Cerebellar nuclear complex (tissue), 1 donor: ENCODE measurements around the gene TAL1.
"Not testable (repeated sequence)": the region's sequence is repeated elsewhere in the genome, so short reads cannot be mapped to it uniquely, and the experiment has no call there.

Experiments used
- DNase-seq, 2 experiments: peaks; one replicate each; lab custom pipeline; 2025; lab: John Stamatoyannopoulos, UW

The TAL1 gene

GRCh38 chr1:47232187-47232874 is at the start of gene TAL1:
TAL1 (minus strand) TSS chr1:47232225; CDS start chr1:47225888, 6,337 bp downstream.
- DNase-seq: no peak

DNA sequence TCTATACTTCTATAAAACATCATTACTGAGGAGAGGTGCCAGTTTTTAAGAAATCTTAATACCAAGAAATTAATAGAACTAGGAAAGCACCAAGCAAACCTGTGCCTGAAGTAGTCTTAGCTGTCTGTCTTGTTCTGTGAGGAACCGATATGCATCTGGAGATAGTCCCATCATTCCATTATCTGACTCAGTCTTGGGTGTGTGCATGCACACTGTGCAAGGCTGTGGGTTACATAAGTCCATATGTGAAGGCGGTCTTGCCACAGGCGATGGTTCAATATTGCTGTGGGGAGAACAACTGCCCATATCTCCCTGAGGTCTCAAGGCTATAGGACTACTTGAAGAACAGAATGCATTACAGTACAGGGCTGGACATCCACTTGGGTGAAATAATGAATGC is 48.1 kb upstream of the TAL1 start:
- no peak for DNase-seq

- DNase-seq: no peak
Measured at GRCh38 chr1:47276850-47277249, 44.8 kb upstream of the TAL1 start.

DNA sequence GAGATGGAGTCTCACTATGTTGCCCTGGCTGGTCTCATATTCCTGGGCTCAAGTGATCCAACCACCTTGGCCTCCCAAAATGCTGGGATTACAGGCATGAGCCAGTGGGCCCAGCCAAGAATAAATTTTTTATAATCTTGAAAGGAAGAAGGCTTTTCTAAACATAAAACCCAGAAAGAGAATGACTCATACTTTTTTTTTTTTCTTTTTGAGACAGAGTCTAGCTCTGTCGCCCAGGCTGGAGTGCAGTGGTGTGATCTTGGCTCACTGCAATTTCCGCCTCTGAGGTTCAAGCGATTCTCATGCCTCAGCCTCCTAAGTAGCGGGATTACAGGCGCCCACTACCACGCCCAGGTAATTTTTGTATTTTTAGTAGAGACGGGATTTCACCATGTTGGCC is 43.8 kb upstream of the TAL1 start:
- DNase-seq: not testable (repeated sequence)

DNA sequence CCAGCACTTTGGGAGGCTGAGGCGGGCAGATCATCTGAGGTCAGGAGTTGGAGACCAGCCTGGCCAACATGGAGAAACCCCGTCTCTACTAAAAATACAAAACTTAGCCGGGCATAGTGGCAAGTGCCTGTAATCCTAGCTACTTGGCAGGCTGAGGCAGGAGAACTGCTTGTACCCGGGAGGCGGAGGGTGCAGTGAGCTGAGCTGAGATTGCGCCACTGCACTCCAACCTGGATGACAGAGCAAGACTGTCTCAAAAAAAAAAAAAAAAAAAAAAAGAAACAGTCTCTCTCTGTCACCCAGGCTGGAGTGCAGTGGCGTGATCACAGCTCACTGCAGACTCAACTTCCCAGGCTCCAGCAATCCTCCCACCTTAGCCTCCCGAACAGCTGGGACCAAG is 33.5 kb upstream of the TAL1 start:
- not testable (repeated sequence) for DNase-seq

- no peak for DNase-seq
Measured at GRCh38 chr1:47262787-47263413, 30.9 kb upstream of the TAL1 start.

DNA sequence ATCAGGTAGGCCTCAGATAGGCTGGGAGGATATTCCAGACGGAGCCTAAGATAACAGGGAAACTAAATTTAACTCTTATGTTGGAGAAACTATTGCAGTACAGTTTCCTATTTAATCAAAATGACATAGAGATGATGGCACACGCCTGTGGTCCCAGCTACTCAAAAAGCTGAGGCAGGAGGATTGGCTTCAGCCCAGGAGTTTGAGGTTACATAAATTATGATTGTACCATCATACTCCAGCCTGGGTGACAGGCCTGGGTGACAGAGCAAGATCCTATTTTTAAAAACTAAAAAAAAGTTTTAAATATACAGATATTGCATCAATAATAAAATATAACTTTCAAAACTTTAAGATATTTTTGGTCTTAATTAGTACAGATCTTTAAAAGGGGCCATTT is 25.2 kb upstream of the TAL1 start:
- no peak for DNase-seq

DNA sequence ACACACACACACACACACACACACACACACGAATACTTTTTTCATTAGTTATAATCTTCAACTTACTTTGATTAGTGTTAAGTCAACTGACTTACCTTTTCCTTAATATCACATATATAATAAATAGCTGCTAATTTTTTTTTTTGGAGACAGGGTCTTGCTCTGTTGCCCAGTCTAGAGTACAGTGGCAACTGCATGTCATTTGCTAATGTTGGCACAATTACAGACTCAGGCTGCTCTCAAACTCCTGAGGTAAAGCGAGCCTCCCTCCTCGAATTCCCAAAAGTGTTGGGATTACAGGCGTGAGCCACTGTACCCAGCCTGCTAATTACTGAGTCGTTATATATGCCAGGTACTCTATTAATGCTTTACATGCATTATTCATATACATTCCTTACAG is 20.8 kb upstream of the TAL1 start:
- DNase-seq: no peak

- DNase-seq: no peak
Measured at GRCh38 chr1:47252369-47252768, 20.3 kb upstream of the TAL1 start.

DNA sequence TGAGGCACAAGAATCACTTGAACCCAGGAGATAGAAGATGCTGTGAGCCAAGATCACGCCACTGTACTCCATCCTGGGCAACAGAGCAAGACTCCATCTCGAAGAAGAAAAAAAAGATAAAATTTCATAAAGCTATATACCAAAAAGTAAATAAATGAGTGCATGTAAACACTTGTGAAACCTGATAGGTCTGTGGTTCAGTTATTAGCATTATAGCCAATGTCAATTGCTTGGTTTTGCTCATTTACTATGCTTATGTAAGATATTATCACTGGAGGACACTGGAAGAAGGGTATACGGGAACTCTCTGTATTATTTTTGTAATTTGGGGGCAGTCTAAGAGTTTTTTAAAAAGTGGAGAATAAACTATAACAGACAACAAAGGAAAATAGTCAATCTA is 17.7 kb upstream of the TAL1 start:
- no peak for DNase-seq

DNA sequence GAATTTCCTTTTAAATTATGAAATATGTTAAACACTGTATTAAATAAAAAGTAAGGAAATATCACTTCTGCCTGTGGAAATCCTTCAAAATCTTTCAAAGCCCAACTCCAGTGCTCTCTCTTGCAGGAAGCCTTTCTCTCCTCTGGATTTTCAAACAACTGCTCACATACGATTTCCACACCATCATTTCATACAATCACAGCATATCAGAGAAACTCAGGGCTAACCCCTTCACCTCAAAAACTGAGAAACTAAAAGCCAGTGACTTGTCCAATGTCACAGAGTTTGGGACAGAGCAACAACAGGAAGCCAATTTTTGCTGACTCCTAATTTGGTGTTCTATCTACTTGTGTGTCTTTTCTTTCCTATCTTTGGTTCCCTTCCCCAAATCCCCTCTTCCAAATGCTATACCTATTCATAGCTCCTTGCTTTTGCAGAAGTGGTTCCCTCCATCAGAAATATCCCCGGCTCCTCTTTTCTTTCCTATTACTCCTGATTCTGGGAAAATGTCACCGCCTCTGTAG is 12.4 kb upstream of the TAL1 start:
- no peak for DNase-seq

GRCh38 chr1:47243910-47244309 is 11.9 kb upstream of the TAL1 start:
- DNase-seq: no peak

DNA sequence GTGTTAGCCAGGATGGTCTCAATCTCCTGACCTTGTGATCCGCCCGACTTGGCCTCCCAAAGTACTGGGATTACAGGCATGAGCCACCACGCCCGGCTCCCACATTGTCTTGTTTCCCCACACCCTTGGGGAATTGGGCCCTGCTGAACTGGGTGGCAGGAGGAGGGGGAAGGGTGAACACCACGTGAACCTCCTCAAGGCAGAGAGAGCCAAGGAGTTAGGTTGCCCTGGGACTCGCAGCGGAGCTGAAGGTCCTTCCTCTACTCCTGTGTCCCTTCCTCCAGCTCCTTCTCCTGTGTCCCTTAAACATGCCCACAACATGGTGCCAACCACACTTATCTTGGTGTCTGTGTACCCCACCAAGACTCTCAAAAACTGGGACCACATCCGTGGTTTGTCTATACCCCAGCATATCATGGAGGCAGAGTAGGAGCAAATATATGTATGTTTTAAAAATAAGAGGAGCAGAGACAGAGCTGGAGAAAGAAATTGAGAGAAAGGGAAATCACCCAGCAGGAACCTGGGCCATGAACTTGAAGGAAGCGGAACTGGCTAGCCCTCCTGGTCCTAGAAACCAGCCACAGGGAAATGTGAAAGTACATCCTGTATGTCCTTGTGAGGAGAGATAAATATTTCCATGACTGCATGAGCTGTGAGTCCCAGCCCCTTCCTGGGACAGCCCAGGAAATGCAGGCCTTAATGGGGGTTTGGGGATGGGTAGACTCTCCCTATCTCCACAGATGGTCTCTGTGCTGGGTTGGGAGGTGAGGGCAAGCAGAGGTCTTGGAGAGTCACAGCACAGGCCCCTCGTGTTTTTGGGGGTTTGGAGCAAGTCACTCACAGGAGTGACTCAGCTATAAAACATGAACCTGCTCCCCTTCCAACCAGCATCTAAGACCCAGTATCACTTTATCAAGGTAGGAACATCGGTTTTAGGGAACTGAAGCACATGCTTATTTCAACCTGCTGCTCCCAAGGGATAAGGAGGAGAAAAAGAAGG is 9.4 kb upstream of the TAL1 start:
- DNase-seq: no peak

- no peak for DNase-seq
Measured at GRCh38 chr1:47238935-47239592, 7.0 kb upstream of the TAL1 start.

GRCh38 chr1:47235806-47236205 is 3.8 kb upstream of the TAL1 start:
- no peak for DNase-seq

- no peak for DNase-seq
Measured at GRCh38 chr1:47235241-47235681, 3.2 kb upstream of the TAL1 start.

DNA sequence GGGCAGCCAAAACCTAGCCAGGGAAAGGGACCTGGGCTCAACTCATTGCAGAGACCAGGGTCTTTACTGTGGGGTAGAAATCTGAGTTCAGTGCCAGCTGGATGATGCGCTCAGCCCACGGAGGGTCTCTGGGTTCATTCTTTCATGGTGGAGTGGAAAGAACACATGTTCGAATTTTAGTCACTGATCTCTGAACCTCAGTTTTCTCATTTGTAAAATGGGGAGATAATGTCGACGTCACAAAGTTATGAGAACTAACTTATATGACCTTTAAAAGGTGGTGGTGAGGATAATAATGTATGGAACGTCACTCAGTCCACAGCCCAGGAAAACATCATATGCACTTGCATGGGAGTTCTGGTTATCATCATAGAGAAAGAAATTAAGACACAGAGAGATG is 1.2 kb upstream of the TAL1 start:
- DNase-seq: no peak

DNA sequence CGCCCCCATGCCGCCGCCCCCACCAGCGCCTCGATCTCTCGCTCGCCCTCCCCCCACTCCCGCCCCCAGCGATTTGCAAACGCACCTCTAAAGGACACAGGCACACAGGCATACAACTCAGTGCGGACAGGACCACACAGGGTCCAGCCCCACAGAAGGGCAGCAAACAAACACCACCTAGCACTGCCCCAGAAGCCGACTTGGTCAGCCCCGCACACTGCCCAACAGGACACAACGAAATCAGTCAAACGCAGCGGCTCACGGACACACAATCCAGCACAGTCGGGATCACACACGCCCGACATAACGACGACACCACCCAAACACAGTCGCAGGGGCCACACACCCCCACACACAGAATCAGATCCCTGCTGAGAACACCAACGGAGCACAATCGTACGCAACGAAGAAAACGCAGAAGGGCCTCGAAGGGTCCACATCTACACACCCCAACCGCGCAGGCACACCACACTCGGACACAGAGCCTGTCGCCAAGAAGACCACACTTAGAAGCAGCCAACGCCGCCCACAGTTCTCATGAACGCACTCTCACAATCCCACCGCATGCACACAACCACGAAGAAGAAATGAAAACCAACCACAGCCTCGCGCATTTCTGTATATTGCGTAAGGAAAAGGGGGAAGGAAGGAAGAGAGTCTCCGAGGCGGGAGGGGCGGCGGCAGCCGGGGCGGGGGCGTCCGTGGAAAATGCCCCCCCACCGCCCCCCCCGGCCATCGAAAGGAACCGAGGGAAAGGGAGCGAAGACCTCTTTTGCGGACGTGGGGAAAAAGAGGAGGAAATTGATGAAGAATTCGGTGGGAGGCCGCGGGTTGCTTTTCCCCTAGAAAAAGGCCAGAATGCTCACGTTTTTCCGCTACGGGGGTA is 481 bp downstream of the TAL1 start:
- DNase-seq: no peak

GRCh38 chr1:47230692-47231300 is 1.2 kb downstream of the TAL1 start:
- no peak for DNase-seq
